Right lobe of liver (tissue), 6 donors: Measurements from ENCODE around the gene GJB1. TPM values are rescaled to one million over a fixed set of nuclear protein-coding genes. Genes with fewer than 3 reads are reported as not detected.
A peak's percentile ranks its signal among the peaks of the same experiment; 100 is the strongest.

Experiments
- ATAC-seq, 4 donors: fragments of 200-7000 bp; cut with Tn5 transposase; one replicate each; pipeline ENCODE4 v1.9.1; 2020; ENCODE audit warnings: mild to moderate bottlenecking in 4 of 4, moderate library complexity in 4 of 4
- DNase-seq, 3 donors: peaks; one replicate each; pipeline ENCODE4 v3.0.0-alpha.2; 2020
- H3K27ac ChIP-seq, 3 donors: fragments of 200-600 bp; one replicate each; pipeline ENCODE4 v1.8.0; 2022
- H3K27me3 ChIP-seq, 2 donors: fragments of 200-600 bp; one replicate each; pipeline ENCODE4 v1.8.0; 2022
- H3K36me3 ChIP-seq, 4 donors: fragments of 200-600 bp; sonication (generic) in 1 of 4; one replicate each; pipeline versions ENCODE4 v1.5.1 to v1.8.0; 2017 to 2022; ENCODE audit warnings: control low read depth in 1 of 4
- H3K4me1 ChIP-seq, 4 donors: fragments of 200-600 bp; sonication (generic) in 1 of 4; one replicate each; pipeline versions ENCODE4 v1.5.1 to v1.8.0; 2017 to 2022; ENCODE audit warnings: control low read depth in 1 of 4
- H3K4me3 ChIP-seq, 3 donors: fragments of 200-600 bp; one replicate each; pipeline ENCODE4 v1.8.0; 2022
- H3K9me3 ChIP-seq, 4 donors: fragments of 200-600 bp; sonication (generic) in 1 of 4; one replicate each; pipeline versions ENCODE4 v1.5.1 to v1.8.0; 2017 to 2022; ENCODE audit warnings: control low read depth in 1 of 4
- CTCF ChIP-seq, 4 donors: fragments of 200-600 bp in 3 of 4; fragments of 450-650 bp in 1 of 4; IDR thresholded peaks; one replicate each; pipeline versions ENCODE4 v1.5.1 to v1.8.0; 2016 to 2022; ENCODE audit warnings: antibody characterized with exemption in 4 of 4, mild to moderate bottlenecking in 2 of 4
- POLR2A ChIP-seq: fragments of 450-650 bp; IDR thresholded peaks from one replicate; pipeline ENCODE4 v1.6.1; 2017; ENCODE audit warnings: antibody characterized with exemption, mild to moderate bottlenecking
- WGBS: methylation state at CpG from one replicate; pipeline ENCODE4 v1.1.6; 2018; ENCODE audit warnings: low coverage, low lambda C conversion rate; ENCODE audit not compliant: insufficient coverage; ENCODE audit errors: missing lambda C conversion rate; 5-methylcytosine and 5-hydroxymethylcytosine counted together
- intact Hi-C, 2 donors: fragments of 100-400 bp; cut with DNase I; formaldehyde crosslinking; loops; one replicate each; pipeline versions ENCODE4 v1.11.2 to v1.14.1; 2022
- total RNA-seq, 6 experiments: library from RNA; depleted of rRNA in 2 of 6; stranded (reverse); fragments of >200 nt in 2 of 6; fragmentation: NEBNext Ultra II Directional in 3 of 6; extraction: Animal tissue kit (Norgen Biotek cat#: 25700) in 3 of 6; gene quantifications; one replicate each; pipeline versions ENCODE4 v1.1.0 to v1.2.4, GENCODE V29; 2016 to 2023
- donor health status: DM: no; HTN: yes; CAD: no.
- donor health status: DM: no; HTN: no; CAD: no.
- donor health status: DM: no; HTN: no; CAD: no.
- donor health status: DM: no; HTN: yes; CAD: no.
- donor health status: DM: no; HTN: yes; CAD: no.

GJB1 gene
- total RNA-seq, 6 experiments from 2014 or later, result 120 to 329 (median 205) TPM

DNA sequence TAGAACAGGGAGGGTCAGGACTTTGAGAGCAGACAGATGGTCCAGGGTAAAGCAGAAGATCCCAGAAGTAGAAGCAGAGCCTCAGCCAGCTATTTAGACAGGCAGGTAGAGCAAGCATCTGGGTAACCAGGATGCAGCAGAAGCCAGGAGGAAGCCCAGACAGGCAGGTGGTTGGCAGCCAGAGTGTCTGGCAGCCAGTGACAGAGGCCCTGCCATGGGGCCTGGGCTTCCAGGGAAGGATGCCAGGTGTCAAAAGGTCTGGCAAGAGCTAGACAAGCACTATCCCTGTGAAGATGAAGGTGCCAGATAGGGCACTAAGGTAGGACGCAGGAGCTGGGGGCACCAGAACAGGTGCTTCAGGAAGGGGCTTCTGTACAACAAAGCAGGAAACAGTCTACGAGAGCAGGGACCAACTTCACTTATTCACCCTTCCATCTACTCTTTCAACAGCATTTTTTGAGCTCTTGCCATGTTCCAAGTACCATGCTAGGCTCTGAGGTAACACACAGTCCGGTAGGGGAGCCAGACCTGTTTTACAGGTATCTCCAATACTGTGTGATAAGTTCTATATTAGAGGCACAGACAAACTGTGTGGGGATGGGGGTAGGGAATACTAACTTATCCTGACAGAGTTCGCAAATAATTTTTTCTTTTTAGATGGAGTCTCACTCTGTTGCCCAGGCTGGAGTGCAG lies 38.1 kb upstream of the GJB1 start:
- TF ChIP-seq POLR2A (no peak), CTCF (IDR thresholded peaks at IDR 0.05) (peak in 1 of 4 donors; percentile 6)
- Histone ChIP-seq H3K4me1 (peaks cover 0 to 13% (median 0%) of the 10 kb centered on the region in 4 donors), H3K27me3 (no peaks in the 10 kb centered on the region), H3K27ac (no peak overlapping the region), H3K9me3 (no peaks in the 10 kb centered on the region), H3K4me3 (no peak overlapping the region), H3K36me3 (no peaks in the 10 kb centered on the region)
- intact Hi-C loops, result no loop called here
- 47% methylated on average over 2 of the region's 4 CpGs for WGBS
- DNase-seq, result peak; percentile 72 to 85 (median 83)
- ATAC-seq, result peak; percentile 60 to 76 (median 72)

GRCh38 chrX:71191248-71191647 lies 31.8 kb upstream of the GJB1 start:
- intact Hi-C loops, result no loop called here
- Histone ChIP-seq H3K27me3 (no peaks in the 10 kb centered on the region), H3K27ac (no peak overlapping the region), H3K9me3 (no peaks in the 10 kb centered on the region), H3K4me3 (no peak overlapping the region), H3K4me1 (no peaks in the 10 kb centered on the region), H3K36me3 (no peaks in the 10 kb centered on the region)
- TF ChIP-seq POLR2A (no peak), CTCF (IDR thresholded peaks at IDR 0.05) (no peak)
- ATAC-seq, result no peak
- DNase-seq, result no peak

- Histone ChIP-seq H3K36me3 (no peaks in the 10 kb centered on the region), H3K27ac (no peak overlapping the region), H3K27me3 (no peaks in the 10 kb centered on the region), H3K4me1 (no peaks in the 10 kb centered on the region), H3K9me3 (no peaks in the 10 kb centered on the region), H3K4me3 (no peak overlapping the region)
- 37% methylated on average over 4 of the region's 4 CpGs for WGBS
- intact Hi-C loops, result no loop called here
- ATAC-seq (no peak), DNase-seq (no peak)
- TF ChIP-seq POLR2A (no peak), CTCF (IDR thresholded peaks at IDR 0.05) (no peak)
These were observed 26.9 kb upstream of the GJB1 start for GRCh38 chrX:71195964-71196649.

- peak in 2 of 4 donors; percentile 27 to 45 for ATAC-seq
- Histone ChIP-seq H3K27me3 (no peaks in the 10 kb centered on the region), H3K4me3 (no peak overlapping the region), H3K27ac (no peak overlapping the region), H3K4me1 (no peaks in the 10 kb centered on the region), H3K9me3 (no peaks in the 10 kb centered on the region), H3K36me3 (no peaks in the 10 kb centered on the region)
- WGBS, result 35% methylated on average over 3 of the region's 3 CpGs
- TF ChIP-seq POLR2A, result no peak
- no peak for TF ChIP-seq CTCF (IDR thresholded peaks at IDR 0.05)
- intact Hi-C loops, result no loop called here
- DNase-seq, result no peak
These were observed 25.0 kb upstream of the GJB1 start for GRCh38 chrX:71198066-71198465.
